ENCODE results near the gene CTLA4.

The CTLA4 gene

DNA sequence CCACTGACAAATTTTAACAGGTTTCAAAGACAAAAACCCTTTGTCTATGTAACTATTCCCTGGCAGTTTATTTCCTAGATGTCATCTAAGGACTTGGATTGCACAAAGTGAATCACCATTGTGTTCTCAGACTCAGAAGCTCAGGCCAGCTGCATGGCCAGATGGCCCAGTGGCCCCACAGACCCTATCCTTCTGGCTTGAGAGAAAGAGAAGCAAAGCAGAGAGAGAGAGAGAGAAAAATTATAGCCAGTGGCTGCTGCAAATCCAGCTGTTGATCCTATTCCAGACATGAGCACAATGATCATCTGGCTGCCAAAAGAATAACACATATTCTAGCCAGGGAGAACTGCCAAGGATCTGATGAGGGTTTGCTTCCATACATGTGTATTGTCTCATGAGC, 25.8 kb downstream of the CTLA4 start:
- DNase-seq, result no peak

GRCh38 chr2:203893840-203894239, 26.3 kb downstream of the CTLA4 start:
- DNase-seq, result no peak

GRCh38 chr2:203894262-203894661, 26.7 kb downstream of the CTLA4 start:
- DNase-seq, result no peak

DNA sequence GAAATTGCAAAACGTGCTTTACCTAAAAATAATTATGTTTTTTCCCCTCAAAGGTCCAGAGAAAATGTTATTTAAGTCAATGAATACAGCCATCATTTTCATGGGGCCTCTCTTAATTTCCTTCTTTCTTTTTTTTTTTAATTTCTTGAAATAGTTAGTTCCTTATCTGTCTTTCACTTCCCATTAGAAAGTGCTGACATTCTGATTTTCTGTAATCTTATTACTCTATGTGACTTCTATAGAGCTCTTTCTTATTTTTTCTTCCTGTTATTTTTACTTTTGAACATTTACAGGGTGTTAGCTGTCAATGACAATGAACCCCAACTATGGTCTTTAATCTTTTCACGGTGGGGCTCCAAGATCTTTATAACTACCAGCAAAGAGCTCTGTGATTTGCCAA, 30.0 kb downstream of the CTLA4 start:
- DNase-seq, result no peak

DNA sequence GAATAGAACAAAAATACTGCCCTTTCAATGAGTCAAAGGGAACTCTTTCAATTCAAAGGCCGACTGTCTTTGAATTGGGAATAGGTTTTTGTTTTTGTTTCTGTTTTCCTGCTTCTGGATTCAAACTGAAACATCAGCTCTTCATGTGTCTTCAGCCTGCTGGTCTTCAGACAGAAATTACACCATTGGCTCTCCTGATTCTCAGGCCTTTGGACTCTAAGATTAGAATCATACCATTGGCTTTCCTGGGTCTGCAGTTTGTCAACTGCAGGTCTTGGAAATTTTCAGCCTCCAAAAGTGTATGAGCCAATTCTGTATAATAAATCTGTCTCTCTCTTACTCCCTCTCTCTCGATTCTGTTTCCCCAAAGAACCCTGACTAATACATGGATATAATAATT, 31.1 kb downstream of the CTLA4 start:
- DNase-seq, result no peak

- DNase-seq, result no peak
These were observed 32.7 kb downstream of the CTLA4 start for GRCh38 chr2:203900253-203900652.

DNA sequence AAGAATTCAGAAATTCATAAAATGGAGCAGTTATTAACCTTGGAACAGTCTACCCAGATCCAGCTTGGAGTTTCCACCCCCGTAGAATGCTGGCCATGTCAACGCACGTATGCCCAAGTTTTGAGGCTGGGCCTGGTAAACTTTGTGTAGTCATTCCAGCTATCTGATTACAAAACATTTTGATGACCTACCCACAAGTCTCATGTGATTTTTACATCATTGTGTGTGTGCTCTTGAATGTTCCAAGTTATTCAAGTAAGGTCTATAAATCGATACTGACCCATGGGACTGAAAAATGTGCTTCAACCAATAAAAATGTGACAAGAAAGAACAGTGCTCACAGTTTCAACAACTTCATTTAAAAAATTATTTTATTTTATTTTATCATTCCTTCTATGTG, 36.5 kb downstream of the CTLA4 start:
- no peak for DNase-seq

DNA sequence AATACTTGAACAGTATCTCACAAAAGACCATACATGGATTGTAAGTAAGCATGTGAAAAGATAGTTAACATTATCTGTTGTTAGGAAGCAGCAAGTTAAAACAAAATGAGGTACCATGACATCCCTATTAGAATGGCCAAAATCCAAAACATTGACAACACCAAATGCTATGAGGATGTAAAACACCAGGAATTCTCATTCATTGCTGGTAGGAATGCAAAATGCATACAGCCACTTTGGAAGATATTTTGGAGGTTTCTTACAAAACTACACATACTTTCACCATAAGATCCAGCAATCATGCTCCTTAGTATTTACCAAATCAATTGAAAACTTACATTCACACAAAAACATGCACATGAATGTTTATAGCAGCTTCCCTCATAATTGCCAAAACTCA, 38.1 kb downstream of the CTLA4 start:
- no peak for DNase-seq

DNA sequence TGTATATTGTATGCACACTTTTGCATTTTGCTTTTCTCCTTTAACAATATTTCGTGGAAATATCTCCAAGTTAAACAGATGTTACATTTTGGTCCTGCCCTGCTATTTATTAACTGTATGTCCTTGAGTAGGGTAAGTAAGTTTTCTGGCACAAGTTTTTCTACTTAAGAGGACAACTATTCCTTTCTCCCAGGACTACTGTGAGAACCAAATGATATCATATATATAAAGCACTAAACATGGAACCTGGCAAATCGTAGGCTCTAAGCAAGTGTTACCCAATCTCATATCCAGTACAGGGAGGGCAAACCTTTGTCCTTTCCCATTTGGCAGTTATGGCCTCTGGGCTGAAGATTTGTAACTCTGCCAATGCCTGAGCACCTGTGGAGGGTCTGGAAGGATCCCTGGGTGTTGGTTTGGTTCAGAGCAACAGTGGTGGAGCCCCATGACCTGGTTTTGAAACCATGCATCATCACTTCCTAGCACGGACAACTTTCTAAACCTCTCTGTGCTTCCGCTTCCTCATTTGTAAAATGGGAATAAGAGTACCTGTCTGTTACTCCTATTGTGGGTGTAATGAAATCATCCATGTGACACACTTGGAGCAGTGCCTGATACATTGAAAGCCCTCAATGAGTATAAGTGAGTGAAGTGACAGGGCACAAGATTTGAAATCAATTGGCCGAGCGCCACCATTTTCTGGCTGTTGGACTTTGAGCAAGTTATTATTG, 40.7 kb downstream of the CTLA4 start:
- no peak for DNase-seq

- DNase-seq, result no peak
These were observed 41.2 kb downstream of the CTLA4 start for GRCh38 chr2:203908797-203909185.

DNA sequence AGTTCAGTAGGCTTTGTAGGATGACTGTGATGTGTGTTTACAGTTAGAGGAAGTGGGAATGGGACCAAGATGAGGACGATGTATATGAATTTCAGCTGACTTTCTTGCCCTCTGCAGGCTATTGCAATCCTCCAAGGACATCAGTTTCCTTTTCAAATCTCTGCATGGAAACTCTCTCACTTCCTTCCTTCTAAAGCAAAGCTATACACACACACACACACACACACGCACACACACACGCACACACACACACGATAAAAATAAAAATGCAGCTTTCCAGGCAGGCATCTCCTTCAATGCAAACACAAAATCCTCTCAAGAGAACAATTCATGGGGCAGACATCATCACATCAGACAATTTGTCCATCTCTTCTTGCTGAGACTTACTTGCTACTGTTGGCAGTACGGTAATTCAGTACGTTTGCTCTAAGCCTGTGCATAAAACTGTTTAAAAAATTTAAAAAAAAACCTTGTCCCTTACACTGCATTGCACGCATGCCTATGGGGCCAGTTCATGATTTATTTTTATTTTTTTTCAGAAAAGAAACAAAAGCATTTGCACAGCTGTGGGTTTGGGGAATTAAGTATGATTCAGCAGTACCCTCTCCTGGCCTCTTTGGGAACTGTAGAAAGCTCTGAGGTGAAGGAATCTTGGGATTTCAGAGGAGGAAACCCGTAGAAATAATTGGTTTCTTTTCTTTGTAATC, 41.8 kb downstream of the CTLA4 start:
- no peak for DNase-seq

- DNase-seq, result no peak
These were observed 42.4 kb downstream of the CTLA4 start for GRCh38 chr2:203909974-203910373.

DNA sequence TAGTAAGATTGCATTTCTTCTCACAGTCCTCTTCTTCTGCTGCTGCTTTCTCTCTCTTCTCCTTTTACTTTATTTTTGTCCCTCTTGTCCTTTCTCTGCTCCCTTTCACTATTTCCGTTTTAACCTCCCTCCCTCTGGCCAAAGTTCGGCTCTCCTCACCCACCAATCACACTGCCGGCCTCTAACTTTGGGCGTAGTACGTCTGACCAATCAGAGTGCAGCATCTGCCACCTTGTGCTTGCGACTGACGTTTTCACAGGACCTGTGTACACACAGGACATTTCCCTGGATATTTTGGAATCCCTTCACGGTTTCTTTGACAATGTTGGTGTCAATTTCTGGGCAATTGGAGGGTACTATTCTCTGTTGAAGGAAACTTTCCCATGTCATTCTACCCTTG, 46.4 kb downstream of the CTLA4 start:
- DNase-seq, result no peak

DNA sequence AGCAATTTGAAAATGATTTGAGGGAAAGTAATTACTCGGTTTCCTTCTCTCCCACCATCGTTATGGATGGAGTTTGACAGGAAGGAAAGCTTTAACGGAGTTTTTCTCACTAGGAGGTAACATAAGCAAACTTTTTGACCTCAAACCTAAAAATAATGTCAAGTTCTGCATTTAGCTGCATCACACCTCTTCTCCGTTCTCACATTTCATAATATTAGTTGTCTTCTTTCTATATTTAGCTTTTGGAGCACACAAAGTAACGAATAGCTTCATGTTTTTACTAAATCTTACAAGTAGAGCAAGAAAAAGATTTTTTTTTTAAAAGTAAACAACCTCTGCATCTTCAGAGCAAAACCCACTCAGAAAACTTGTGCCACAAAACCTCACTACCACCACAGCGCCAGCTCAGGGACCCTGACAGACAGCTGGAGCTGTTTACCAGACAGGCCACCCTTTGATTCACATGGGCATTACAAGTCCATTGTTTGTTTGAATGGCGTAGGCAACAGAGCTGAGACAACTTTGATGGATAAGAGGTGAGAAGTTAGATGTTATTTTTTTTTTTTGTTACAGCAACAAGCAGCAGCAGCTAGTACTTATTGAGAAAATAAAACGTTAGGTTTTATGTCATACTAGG, 47.1 kb downstream of the CTLA4 start:
- no peak for DNase-seq

- no peak for DNase-seq
These were observed 47.7 kb downstream of the CTLA4 start for GRCh38 chr2:203915256-203915655.

- DNase-seq, result no peak
These were observed 49.2 kb downstream of the CTLA4 start for GRCh38 chr2:203916756-203917155.

GRCh38 chr2:203918264-203918663, 50.7 kb downstream of the CTLA4 start:
- DNase-seq, result no peak

DNA sequence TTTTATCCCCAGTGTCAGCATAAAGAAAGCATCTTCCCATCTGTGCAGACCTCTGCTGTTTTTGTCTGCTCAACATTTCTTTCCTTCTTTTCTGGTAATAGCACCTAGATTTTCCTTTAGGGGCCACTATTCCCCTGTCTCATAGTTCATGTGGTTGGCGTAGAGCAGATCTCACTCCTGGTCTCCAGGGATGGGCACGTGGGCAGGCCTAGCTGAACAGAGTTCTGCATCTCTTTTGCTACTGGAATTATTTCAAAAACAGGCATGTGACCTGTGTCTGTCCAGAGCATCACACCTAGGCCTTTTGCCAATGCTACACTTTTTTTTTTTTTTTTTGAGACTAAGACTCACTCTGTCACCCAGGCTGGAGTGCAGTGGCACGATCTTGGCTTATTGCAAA, 51.3 kb downstream of the CTLA4 start:
- DNase-seq, result no peak

Measured in activated CD8-positive, alpha-beta memory T cell treated with anti-CD3 and anti-CD28 coated beads, Interleukin-2, amount 50 U/mL, for 48 hours (primary cell).